Endometrium (tissue), 2 donors: Measurements from ENCODE around the gene CTNS.

Experiments
- FAIRE-seq: peaks from 2 replicates; lab custom pipeline; 2012; peaks lifted over from hg19 to GRCh38; lab: Jason Lieb, UNC
- donor health status: control.
- donor health status: control.

Gene CTNS

DNA sequence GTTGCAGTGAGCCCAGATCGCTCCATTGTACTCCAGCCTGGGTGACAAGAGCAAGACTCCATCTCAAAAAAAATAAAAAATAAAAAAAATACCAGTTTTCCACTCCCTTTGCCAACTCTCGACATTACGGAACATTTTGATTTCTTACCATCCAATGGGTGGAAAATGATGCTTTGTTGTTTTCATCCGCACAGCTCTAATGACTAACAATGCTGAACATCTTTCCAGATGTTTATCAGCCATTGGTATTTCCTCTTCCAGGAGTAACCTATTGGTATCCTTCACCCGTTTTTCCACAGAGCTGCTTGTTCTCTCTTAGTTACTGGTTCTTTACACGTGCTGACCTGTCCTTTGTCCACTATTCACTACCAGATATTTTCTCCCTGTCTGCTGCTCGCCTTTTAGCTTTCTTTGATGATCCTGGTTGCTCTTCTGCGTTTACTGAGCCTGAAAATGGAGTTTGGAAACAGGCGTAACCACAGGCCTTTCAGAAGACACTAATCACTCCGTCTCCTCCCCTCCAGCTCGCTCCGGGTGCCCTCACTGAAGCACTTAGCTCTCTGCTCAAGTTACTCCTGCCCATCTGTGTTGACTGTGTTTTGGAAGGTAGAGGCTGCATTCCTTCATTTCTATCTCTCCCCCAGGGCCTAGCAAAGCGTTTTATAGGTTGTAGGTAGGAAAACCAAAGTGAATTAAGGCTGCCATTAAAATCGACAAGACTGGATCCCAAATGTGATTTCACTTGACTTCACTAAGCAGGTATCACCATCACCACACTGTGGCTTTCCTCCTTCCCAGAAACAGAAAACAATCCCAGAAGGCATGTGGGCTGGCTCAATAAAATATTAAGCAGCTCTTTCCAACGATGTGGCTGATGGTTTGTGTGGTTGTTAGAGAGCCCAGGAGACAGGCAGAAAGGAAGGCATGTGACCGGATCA, 9.5 kb upstream of the CTNS start:
- no peak for FAIRE-seq

DNA sequence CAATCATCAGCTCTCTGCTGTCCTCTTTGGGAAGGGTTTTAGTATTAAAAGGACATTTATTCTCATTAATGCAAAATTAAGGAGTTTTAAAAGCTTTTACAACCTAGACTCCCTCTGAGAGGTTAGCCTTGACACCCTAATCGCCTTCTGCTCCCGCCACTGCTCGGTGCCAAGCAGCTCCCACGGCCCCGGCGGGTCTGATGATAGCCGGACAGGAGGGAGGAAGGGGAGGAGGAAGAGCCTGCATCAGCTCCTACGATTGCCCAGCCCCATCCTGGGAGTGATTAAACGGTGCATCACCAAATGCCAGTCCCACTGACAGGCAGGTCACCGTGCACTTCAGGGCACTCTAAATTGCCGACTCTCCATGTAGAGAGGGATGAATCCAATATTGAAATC, 8.8 kb upstream of the CTNS start:
- FAIRE-seq = no peak

GRCh38 chr17:3630781-3631180, 5.8 kb upstream of the CTNS start:
- FAIRE-seq = no peak

DNA sequence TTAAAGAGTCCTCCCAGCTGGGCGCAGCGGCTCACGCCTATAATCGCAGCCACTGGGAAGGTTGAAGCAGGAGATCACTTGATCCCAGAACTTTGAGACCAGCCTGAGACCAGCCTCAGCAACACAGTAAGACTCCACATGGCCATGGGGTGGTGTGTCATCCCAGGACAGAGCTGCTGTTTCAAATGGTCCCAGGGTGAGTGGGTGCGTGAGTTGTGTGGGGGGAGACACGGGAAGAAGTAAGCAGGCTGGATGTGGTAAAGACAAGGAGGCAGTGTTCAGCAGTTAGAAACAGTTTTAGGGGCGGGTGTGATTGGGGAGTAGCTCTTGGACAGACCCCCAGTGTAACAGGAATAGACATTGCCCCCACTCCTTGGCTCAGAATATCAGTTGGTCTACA, 4.3 kb upstream of the CTNS start:
- FAIRE-seq = no peak

- no peak for FAIRE-seq
Measured at GRCh38 chr17:3635474-3636153, 946 bp upstream of the CTNS start.

DNA sequence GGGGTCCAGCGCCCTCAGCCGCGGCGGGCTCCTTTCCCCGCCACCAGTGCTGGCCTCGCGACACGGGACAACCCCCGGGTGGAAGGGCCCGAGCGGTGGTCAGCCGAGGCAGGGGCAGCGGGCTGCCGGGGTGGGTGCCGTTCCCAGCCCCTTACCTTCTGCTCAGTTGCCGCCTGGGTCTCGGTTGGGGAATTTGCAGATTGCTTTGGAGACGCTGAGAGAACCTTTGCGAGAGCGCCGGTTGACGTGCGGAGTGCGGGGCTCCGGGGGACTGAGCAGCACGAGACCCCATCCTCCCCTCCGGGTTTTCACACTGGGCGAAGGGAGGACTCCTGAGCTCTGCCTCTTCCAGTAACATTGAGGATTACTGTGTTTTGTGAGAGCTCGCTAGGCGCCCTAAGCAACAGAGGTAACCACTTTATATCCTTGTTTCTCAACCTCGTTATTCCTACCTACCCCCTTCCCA, 381 bp downstream of the CTNS start:
- no peak for FAIRE-seq

DNA sequence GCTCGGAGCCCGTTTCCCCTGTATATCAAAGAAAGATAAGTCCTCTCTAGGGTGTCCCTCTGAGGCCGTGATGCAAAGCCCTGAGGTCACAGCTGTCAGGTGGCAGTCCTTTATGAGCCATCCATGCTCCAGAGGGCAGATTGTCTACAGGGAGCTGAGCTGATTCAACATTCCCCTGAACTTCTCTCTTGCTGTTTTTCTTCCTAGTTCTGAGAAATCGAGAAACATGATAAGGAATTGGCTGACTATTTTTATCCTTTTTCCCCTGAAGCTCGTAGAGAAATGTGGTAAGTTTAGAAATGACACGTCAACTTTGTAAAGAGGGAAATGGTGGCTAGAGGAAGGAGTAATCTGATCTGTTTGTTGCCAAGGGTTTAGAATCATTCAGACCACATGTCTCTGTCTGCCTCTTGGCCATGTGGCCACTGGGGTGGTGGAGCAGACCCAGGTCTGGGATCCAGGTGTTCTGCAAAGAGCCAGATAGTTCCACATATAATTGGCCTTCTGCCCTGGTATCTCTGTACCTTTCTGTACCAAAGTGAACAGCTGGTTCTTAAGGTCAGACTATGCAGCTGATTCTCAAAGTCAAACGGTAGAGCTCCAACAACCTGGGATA, 3.5 kb downstream of the CTNS start:
- no peak for FAIRE-seq

DNA sequence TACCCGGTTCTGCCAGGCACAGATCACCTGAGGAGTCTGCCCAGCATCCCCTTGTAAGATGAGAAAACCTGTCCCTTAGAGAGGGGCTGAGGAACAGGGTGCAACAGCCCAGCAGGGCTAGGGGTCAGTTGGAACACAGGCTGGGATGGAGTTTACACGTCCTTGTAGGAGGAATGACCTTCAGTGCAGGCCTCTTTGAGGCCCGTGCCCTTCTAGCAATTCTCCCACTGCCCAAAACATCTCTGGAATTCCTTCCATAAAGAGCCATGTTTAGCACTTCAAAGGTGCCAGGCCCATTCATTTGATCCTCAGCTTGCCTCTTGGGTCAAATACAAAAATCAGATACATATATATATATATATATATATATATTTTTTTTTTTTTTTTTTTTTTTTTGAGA, 4.5 kb downstream of the CTNS start:
- FAIRE-seq = no peak

DNA sequence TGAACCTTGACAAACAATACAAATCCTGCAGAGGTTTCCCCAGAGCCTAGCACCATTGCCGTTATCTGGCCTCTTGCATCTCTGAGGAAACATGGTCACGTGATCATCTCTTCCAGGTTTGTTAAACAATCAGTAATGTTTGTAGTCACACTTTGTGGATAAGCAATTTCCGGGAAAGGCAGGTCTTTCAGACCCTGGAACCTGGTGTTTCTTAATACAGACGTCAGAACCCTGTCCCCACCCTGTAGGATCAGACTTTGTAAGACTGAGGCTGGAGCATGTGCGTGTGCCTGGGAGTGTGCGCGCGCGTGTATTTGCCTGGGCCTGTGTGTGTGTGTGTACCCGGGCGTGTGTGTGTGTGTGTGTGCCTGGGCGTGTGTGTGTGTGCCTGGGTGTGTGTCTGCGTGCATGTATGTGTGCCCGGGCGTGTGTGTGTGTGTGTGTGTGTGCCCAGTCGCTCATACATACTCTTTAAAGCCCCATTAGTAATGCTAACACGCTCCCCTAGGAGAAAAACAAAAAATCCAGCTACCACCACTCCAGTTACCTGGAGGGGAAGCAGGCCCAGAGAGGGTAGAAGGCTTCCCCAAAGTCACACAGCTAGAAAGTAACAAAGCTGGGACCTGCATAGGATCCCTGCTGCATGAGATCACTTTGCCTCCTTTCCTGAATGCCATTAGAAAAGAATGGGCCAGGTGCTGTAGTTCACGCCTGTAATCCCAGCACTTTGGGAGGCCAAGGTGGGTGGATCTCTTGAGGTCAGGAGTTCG, 5.3 kb downstream of the CTNS start:
- FAIRE-seq = no peak

- FAIRE-seq = no peak
Measured at GRCh38 chr17:3643889-3644349, 7.4 kb downstream of the CTNS start.

- FAIRE-seq = no peak
Measured at GRCh38 chr17:3645310-3645709, 8.8 kb downstream of the CTNS start.

- FAIRE-seq = no peak
Measured at GRCh38 chr17:3647251-3647650, 10.7 kb downstream of the CTNS start.

DNA sequence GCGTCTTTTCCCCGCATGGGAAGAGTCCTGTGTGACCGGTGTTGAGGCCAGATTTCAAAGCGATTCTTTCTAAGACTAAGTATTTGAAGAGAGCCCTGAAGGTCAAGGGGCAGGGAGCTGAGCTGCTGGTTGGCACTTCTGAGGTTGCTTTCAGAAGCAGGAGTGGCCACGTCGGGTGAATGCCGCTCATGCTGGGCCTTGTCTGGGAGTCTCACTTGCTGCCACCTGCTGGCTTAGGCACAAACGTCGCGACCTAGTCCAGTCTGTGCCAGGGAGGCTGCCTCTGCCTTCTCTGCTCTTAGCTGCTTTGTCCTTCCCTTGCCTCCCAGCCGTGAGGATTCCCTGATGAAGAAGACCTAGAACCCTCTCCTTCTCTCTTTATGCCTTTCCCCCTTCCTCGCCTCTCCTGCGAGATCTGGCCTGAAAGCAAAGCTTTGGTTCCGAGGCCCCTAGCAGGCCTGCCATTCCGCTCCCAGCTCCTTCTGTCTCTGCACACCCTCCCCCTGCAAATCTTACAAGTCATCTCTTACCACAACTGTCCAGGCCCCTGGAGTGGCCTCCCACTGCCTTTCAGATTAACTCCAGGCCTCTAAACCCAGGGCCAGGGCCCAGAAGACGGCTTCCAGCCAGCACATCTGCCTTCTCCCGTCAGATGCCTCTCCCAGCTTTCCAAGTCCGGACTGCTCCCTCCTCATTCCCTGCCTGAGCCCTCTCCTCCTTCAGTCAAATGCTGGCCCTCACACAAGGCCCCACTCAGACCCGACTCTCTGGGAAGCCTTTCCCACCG, 11.4 kb downstream of the CTNS start:
- FAIRE-seq = no peak

DNA sequence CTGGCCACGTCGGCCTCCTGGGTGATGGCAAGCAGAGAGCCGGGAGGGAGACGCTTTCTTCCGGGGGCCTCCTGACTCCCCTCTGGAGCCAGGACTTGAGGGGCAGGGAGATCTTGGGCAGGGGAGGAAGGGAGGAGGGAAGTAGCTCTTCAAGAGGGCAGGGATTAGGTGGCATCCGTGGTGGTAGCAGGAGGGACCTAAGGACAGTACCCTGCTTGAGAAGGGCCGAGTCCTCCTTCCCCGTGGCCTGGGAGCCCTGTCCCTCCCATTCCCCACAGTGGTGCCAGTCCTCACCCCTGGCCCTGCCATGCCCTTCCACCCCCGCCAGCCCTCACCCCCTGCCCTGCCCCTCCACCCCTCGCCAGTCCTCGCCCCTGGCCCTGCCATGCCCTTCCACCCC, 19.2 kb downstream of the CTNS start:
- FAIRE-seq = no peak

GRCh38 chr17:3656353-3656752, 19.8 kb downstream of the CTNS start:
- FAIRE-seq = no peak

DNA sequence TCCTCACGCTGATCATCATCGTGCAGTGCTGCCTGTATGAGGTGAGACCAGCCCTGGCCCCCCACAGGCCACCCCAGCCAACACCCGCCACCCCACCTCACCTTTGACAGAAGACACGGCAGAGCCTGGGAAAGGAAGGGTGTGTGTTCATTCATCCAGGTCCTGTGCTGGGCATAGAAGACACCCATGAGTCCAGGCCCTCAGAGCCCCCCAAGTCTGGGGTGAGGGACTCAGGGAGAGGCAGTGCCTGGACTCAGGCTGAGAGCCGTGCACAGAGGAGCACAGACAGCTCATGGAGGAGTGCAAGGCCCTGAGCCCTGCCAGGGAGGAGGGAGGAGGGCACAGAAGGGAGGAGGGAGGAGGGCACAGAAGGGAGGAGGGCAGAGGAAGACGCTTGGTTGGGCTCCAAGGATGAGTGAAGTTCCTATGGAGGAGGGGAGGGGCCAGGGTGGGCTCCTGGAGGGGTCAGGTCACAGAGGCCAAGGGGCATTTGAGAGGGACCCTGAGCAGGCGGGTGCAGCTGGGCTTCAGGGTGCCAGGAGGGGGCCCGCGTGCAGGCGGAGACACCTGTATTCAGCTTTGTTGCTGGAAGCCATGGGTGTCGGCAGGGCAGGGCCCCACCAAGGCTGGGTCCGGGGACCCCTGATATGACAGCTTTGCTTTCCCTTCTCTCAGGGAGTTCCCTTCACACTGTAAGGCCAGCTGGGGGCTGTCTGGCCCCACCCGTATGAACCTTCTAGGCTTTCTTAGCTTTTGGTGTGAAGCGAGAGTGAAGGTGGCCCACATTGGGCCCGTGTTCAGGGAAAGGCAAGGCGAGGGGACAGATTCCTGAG, 20.4 kb downstream of the CTNS start:
- FAIRE-seq = no peak

DNA sequence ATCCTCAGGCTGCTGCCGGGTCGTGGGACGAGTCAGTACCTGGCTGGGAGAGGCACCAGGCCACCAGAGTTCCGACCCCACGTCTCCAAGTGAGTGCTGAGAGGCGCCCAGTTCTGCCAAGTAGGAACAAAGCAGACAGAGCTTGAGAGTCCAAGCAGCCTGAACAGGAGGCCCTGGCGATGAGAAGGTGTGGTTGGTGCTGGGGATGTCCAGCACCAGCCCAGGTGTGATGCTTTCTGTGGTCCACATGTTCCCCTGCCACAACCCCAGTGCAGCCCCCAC, 21.0 kb downstream of the CTNS start:
- FAIRE-seq = no peak

GRCh38 chr17:3657874-3658783, 21.6 kb downstream of the CTNS start:
- no peak for FAIRE-seq

GRCh38 chr17:3658784-3659449, 22.4 kb downstream of the CTNS start:
- FAIRE-seq = no peak
